ENCODE measurements around the gene PTPRA. TPM values are rescaled to one million over a fixed set of nuclear protein-coding genes. Genes with fewer than 3 reads are reported as not detected.

The PTPRA gene
- total and polyA plus RNA-seq, 10 of the 15 experiments (the other 5 are each of a cell fraction or from before 2014, with no cell fraction given), result 3.9 to 62.1 (median 34.6) TPM

GRCh38 chr20:3070725-3071124 lies 197.4 kb downstream of the PTPRA start:
- Histone ChIP-seq H3K27me3 (replicated peaks in 1 of 2; ENCODE audit: control insufficient read depth in 2 of 2, insufficient read depth in 2 of 2, low read length in 1 of 2) (peaks cover 0 to 2% of the 10 kb centered on the region in 2 experiments; a peak in 3 of 4 replicates), H3K9ac (ENCODE audit: control insufficient read depth, insufficient read depth, low read length) (no peak overlapping the region), H3K9me3 (replicated peaks; ENCODE audit: control insufficient read depth, insufficient read depth, low read length) (no peaks in the 10 kb centered on the region; the same call in 2 of the 3 replicates), H3K4me3 (no peak overlapping the region), H3K27ac (ENCODE audit: control insufficient read depth, insufficient read depth) (no peak overlapping the region), H3K79me2 (ENCODE audit: control insufficient read depth, insufficient read depth, low read length) (no peaks in the 10 kb centered on the region), H3K4me2 (ENCODE audit: control insufficient read depth, insufficient read depth) (no peak overlapping the region), H3K4me1 (ENCODE audit: control insufficient read depth, insufficient read depth, low read length) (peaks cover 14% of the 10 kb centered on the region), H2AFZ (ENCODE audit: control insufficient read depth, low read depth, low read length) (no peak overlapping the region), H4K20me1 (ENCODE audit: control insufficient read depth, insufficient read depth) (no peaks in the 10 kb centered on the region), H3K36me3 (ENCODE audit: control insufficient read depth in 2 of 2, insufficient read depth in 2 of 2, low read length in 1 of 2) (no peaks in the 10 kb centered on the region)
- in situ Hi-C loops (cut with MboI), result no loop called here
- SMC1A ChIA-PET (ENCODE audit: uncharacterized antibody, unreplicated experiment), result no interaction called here
- no peak for TF ChIP-seq CUX1 (IDR thresholded peaks at IDR 0.05; ENCODE audit: insufficient replicate concordance, low read depth, low read length)
- TF ChIP-seq BCLAF1 (IDR thresholded peaks at IDR 0.05), result no peak
- no peak for TF ChIP-seq E2F4 (IDR thresholded peaks at IDR 0.05; ENCODE audit: low read depth, low read length)
- TF ChIP-seq TCF3 (IDR thresholded peaks at IDR 0.05; ENCODE audit: borderline replicate concordance, insufficient read depth, low read depth, low read length), result no peak
- no peak for TF ChIP-seq CREM (IDR thresholded peaks at IDR 0.05; ENCODE audit: low read depth)
- TF ChIP-seq STAT1 (conservative IDR thresholded peaks at IDR 0.05), result no peak
- POLR2A ChIA-PET, result no interaction called here
- no peak for ATAC-seq
- 47% methylated on average over 4 of the region's 4 CpGs for WGBS (ENCODE audit: insufficient coverage, insufficient replicate concordance, low lambda C conversion rate, missing lambda C conversion rate)
- intact Hi-C loops (cut with micrococcal nuclease; ENCODE audit: unreplicated experiment), result no loop called here
- no TSS peak for BruUV-seq (replicated peaks)
- no peak for FAIRE-seq
- DNase-seq (ENCODE audit: low read depth, low spot score), result no peak
- CTCF ChIA-PET, result interaction anchor here (1.7 kb wide), 1 partner anchor 43 kb away, joined by 4 read pairs; no protein-coding TSS in a partner anchor
- RAD21 ChIA-PET (ENCODE audit: unreplicated experiment), result no interaction called here
